DOHH2 (cell line): ENCODE data around the gene THRB.

ENCODE experiments used
- CTCF ChIP-seq: fragments of 200-600 bp; sonication (generic); IDR thresholded peaks from one replicate; pipeline ENCODE4 v1.5.1; 2014; ENCODE audit warnings: antibody characterized with exemption, mild to moderate bottlenecking, low read depth, low read length; ENCODE audit not compliant: poor library complexity, severe bottlenecking
- EZH2phosphoT487 ChIP-seq: fragments of 200-600 bp; sonication (generic); IDR thresholded peaks from 2 replicates; pipeline ENCODE4 v1.6.1; 2017; ENCODE audit warnings: borderline replicate concordance, mild to moderate bottlenecking, antibody characterized with exemption, low read length, moderate library complexity, mixed read lengths

- TF ChIP-seq CTCF: no peak
- no peak for TF ChIP-seq EZH2phosphoT487
Observed at GRCh38 chr3:24119321-24119751, 375.3 kb downstream of the THRB start.
